Transverse colon (tissue), 4 donors: ENCODE data around the gene FRMD8. TPM values are rescaled to one million over a fixed set of nuclear protein-coding genes. Genes with fewer than 3 reads are reported as not detected.

Experiments
- DNase-seq: peaks from one replicate; pipeline ENCODE4 v3.0.0-alpha.2; 2019
- H3K27ac ChIP-seq, 4 donors: fragments of 200-600 bp; sonication (generic); 2 replicates each; pipeline ENCODE4 v1.5.1; 2016 to 2018; ENCODE audit warnings: inconsistent platforms in 4 of 4
- H3K27me3 ChIP-seq: fragments of 200-600 bp; sonication (generic); 2 replicates; pipeline ENCODE4 v1.5.1; 2017; ENCODE audit warnings: inconsistent platforms
- H3K36me3 ChIP-seq, 4 donors: fragments of 200-600 bp; sonication (generic); 2 replicates each; pipeline ENCODE4 v1.5.1; 2017 to 2019; ENCODE audit warnings: inconsistent platforms in 4 of 4
- H3K4me1 ChIP-seq, 4 donors: fragments of 200-600 bp; sonication (generic); 2 replicates each; pipeline ENCODE4 v1.5.1; 2017 to 2020; ENCODE audit warnings: inconsistent platforms in 4 of 4
- H3K4me3 ChIP-seq, 4 donors: fragments of 200-600 bp; sonication (generic); 1 replicate in 1 of 4; 2 replicates in 3 of 4; pipeline versions ENCODE4 v1.5.1 to v1.6.1; 2017 to 2019; ENCODE audit warnings: inconsistent platforms in 4 of 4
- H3K9me3 ChIP-seq, 2 donors: fragments of 200-600 bp; sonication (generic); 2 replicates each; pipeline ENCODE4 v1.5.1; 2017 to 2019; ENCODE audit warnings: inconsistent platforms in 2 of 2
- EP300 ChIP-seq: sonication (generic); formaldehyde crosslinking; IDR thresholded peaks from one replicate; pipeline ENCODE4 v1.6.1; 2017; ENCODE audit warnings: antibody characterized with exemption, low read depth
- POLR2A ChIP-seq: fragments of 450-650 bp; IDR thresholded peaks from one replicate; pipeline ENCODE4 v1.6.1; 2016; ENCODE audit warnings: antibody characterized with exemption, mild to moderate bottlenecking, moderate library complexity
- POLR2AphosphoS5 ChIP-seq, 3 donors: sonication (generic); formaldehyde crosslinking; IDR thresholded peaks; one replicate each; pipeline ENCODE4 v1.6.1; 2016; ENCODE audit warnings: antibody characterized with exemption in 3 of 3
- WGBS, 2 donors: methylation state at CpG; one replicate each; pipeline ENCODE4 v1.1.5; 2018; ENCODE audit warnings: low coverage in 1 of 2; 5-methylcytosine and 5-hydroxymethylcytosine counted together
- in situ Hi-C, 4 donors: fragments of 200-750 bp; cut with MboI; loops; one replicate each; pipeline versions ENCODE4 v1.15.0 to v1.15.1; 2017; ENCODE audit warnings: low sequenced_read_pairs in 3 of 4, low pct_ligation_motif_present in 1 of 4, low pct_unique_long_range_greater_than_20kb in 1 of 4
- intact Hi-C: fragments of 100-400 bp; cut with DNase I; formaldehyde crosslinking; loops from one replicate; pipeline ENCODE4 v1.15.1; 2023; ENCODE audit warnings: low total_unique reads
- total RNA-seq, 4 donors: library from RNA; depleted of rRNA; stranded (reverse); fragments of >200 nt; gene quantifications; one replicate each; pipeline ENCODE4 v1.1.0, GENCODE V29; 2016
- TF ChIP-seq, protein P1 (sequence below), 5 experiments: fragments of 200-600 bp in 3 of 5; fragments of 450-650 bp in 2 of 5; sonication (generic) in 3 of 5; IDR thresholded peaks; 1 replicate in 2 of 5; 2 replicates in 3 of 5; pipeline ENCODE4 v1.5.1; 2016 to 2017; ENCODE audit warnings: antibody characterized with exemption in 5 of 5, inconsistent platforms in 3 of 5, mild to moderate bottlenecking in 2 of 5, moderate library complexity in 1 of 5

The FRMD8 gene
- total RNA-seq, 4 donors from 2014 or later, result 64.3 to 164 (median 128) TPM

GRCh38 chr11:65421794-65422632 lies 35.6 kb downstream of the FRMD8 start:
- H3K27me3 ChIP-seq, result no peaks in the 10 kb centered on the region
- H3K4me1 ChIP-seq, result peaks cover 28 to 56% (median 47%) of the 10 kb centered on the region in 4 donors
- peak; percentile 99 for DNase-seq
- in situ Hi-C loops, result loop anchor here in 2 of 4 donors (10.0 kb wide), 1 partner anchor 83 kb away; no protein-coding TSS in a partner anchor
- peaks cover 0 to 14% (median 0%) of the 10 kb centered on the region in 4 donors for H3K36me3 ChIP-seq
- intact Hi-C loops, result loop anchor here (5.0 kb wide), 1 partner anchor 75 kb away; the partner anchor contains the start of gene MALAT1
- TF ChIP-seq EP300 (peak; percentile 99), POLR2A (no peak), POLR2AphosphoS5 (IDR thresholded peaks at IDR 0.05) (peak; percentile 96 to 98 (median 96))
- 0% methylated on average over 6 to 59 of the region's 68 CpGs for WGBS, 2 donors
- peak overlapping the region; percentile 73 to 90 (median 78) for H3K4me3 ChIP-seq
- H3K9me3 ChIP-seq, result no peaks in the 10 kb centered on the region
- peak overlapping the region; percentile 100 for H3K27ac ChIP-seq

- H3K4me1 ChIP-seq, result peaks cover 21 to 56% (median 45%) of the 10 kb centered on the region in 4 donors
- in situ Hi-C loops, result loop anchor here in 2 of 4 donors (10.0 kb wide), 1 partner anchor 82 kb away; no protein-coding TSS in a partner anchor
- WGBS, 2 donors, result 0 to 1% methylated on average over 11 to 40 of the region's 40 CpGs
Observed at GRCh38 chr11:65422633-65423515, 36.4 kb downstream of the FRMD8 start, which contains the start of gene NEAT1. Gene NEAT1, plus strand, starts transcription at chr11:65422798.

DNA sequence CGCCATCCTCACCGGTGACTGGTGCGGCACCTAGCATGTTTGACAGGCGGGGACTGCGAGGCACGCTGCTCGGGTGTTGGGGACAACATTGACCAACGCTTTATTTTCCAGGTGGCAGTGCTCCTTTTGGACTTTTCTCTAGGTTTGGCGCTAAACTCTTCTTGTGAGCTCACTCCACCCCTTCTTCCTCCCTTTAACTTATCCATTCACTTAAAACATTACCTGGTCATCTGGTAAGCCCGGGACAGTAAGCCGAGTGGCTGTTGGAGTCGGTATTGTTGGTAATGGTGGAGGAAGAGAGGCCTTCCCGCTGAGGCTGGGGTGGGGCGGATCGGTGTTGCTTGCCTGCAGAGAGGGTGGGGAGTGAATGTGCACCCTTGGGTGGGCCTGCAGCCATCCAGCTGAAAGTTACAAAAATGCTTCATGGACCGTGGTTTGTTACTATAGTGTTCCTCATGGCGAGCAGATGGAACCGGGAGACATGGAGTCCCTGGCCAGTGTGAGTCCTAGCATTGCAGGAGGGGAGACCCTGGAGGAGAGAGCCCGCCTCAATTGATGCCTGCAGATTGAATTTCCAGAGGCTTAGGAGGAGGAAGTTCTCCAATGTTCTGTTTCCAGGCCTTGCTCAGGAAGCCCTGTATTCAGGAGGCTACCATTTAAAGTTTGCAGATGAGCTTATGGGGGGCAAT lies 37.2 kb downstream of the FRMD8 start:
- WGBS, 2 donors, result 0% methylated on average over 19 of the region's 19 CpGs; no CpG with 5 or more reads in 1 of the 2 donors
- H3K27me3 ChIP-seq, result no peaks in the 10 kb centered on the region
- H3K9me3 ChIP-seq, result no peaks in the 10 kb centered on the region
- intact Hi-C loops, result loop anchor here (5.0 kb wide), 1 partner anchor 74 kb away; the partner anchor contains the start of gene MALAT1
- in situ Hi-C loops, result loop anchor here in 2 of 4 donors (10.0 kb wide), 1 partner anchor 81 kb away; no protein-coding TSS in a partner anchor
- H3K4me1 ChIP-seq, result peaks cover 22 to 54% (median 45%) of the 10 kb centered on the region in 4 donors
- TF ChIP-seq POLR2AphosphoS5 (IDR thresholded peaks at IDR 0.05) (peak; percentile 23 to 65 (median 61)), EP300 (no peak), POLR2A (no peak)
- TF ChIP-seq, protein P1, sequence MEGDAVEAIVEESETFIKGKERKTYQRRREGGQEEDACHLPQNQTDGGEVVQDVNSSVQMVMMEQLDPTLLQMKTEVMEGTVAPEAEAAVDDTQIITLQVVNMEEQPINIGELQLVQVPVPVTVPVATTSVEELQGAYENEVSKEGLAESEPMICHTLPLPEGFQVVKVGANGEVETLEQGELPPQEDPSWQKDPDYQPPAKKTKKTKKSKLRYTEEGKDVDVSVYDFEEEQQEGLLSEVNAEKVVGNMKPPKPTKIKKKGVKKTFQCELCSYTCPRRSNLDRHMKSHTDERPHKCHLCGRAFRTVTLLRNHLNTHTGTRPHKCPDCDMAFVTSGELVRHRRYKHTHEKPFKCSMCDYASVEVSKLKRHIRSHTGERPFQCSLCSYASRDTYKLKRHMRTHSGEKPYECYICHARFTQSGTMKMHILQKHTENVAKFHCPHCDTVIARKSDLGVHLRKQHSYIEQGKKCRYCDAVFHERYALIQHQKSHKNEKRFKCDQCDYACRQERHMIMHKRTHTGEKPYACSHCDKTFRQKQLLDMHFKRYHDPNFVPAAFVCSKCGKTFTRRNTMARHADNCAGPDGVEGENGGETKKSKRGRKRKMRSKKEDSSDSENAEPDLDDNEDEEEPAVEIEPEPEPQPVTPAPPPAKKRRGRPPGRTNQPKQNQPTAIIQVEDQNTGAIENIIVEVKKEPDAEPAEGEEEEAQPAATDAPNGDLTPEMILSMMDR (IDR thresholded peaks at IDR 0.05), result peak in 1 of 5 experiments; percentile 9
- peak overlapping the region; percentile 100 for H3K27ac ChIP-seq
- H3K4me3 ChIP-seq, result peak overlapping the region; percentile 73 to 90 (median 78)
- H3K36me3 ChIP-seq, result peaks cover 0 to 14% (median 0%) of the 10 kb centered on the region in 4 donors
- peak; percentile 44 for DNase-seq

More at GRCh38 chr11:65422633-65423515, 36.4 kb downstream of the FRMD8 start, which contains the start of gene NEAT1:
- intact Hi-C loops, result loop anchor here (5.0 kb wide), 1 partner anchor 74 kb away; the partner anchor contains the start of gene MALAT1
- peak within 1 kb of the TSS; percentile 73 to 90 (median 78) for H3K4me3 ChIP-seq
- DNase-seq, result peak; percentile 99
- no peaks in the 10 kb centered on the region for H3K27me3 ChIP-seq
- peak within 1 kb of the TSS; percentile 100 for H3K27ac ChIP-seq
- TF ChIP-seq POLR2A (peak; percentile 100), POLR2AphosphoS5 (IDR thresholded peaks at IDR 0.05) (peak; percentile 100), EP300 (peak; percentile 71)
- TF ChIP-seq, protein P1 (IDR thresholded peaks at IDR 0.05), result no peak
- H3K36me3 ChIP-seq, result peaks cover 0 to 14% (median 0%) of the 10 kb centered on the region in 4 donors
- no peaks in the 10 kb centered on the region for H3K9me3 ChIP-seq
